ENCODE measurements around the gene ARHGAP29.

The ARHGAP29 gene, protein sequence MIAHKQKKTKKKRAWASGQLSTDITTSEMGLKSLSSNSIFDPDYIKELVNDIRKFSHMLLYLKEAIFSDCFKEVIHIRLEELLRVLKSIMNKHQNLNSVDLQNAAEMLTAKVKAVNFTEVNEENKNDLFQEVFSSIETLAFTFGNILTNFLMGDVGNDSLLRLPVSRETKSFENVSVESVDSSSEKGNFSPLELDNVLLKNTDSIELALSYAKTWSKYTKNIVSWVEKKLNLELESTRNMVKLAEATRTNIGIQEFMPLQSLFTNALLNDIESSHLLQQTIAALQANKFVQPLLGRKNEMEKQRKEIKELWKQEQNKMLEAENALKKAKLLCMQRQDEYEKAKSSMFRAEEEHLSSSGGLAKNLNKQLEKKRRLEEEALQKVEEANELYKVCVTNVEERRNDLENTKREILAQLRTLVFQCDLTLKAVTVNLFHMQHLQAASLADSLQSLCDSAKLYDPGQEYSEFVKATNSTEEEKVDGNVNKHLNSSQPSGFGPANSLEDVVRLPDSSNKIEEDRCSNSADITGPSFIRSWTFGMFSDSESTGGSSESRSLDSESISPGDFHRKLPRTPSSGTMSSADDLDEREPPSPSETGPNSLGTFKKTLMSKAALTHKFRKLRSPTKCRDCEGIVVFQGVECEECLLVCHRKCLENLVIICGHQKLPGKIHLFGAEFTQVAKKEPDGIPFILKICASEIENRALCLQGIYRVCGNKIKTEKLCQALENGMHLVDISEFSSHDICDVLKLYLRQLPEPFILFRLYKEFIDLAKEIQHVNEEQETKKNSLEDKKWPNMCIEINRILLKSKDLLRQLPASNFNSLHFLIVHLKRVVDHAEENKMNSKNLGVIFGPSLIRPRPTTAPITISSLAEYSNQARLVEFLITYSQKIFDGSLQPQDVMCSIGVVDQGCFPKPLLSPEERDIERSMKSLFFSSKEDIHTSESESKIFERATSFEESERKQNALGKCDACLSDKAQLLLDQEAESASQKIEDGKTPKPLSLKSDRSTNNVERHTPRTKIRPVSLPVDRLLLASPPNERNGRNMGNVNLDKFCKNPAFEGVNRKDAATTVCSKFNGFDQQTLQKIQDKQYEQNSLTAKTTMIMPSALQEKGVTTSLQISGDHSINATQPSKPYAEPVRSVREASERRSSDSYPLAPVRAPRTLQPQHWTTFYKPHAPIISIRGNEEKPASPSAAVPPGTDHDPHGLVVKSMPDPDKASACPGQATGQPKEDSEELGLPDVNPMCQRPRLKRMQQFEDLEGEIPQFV

DNA sequence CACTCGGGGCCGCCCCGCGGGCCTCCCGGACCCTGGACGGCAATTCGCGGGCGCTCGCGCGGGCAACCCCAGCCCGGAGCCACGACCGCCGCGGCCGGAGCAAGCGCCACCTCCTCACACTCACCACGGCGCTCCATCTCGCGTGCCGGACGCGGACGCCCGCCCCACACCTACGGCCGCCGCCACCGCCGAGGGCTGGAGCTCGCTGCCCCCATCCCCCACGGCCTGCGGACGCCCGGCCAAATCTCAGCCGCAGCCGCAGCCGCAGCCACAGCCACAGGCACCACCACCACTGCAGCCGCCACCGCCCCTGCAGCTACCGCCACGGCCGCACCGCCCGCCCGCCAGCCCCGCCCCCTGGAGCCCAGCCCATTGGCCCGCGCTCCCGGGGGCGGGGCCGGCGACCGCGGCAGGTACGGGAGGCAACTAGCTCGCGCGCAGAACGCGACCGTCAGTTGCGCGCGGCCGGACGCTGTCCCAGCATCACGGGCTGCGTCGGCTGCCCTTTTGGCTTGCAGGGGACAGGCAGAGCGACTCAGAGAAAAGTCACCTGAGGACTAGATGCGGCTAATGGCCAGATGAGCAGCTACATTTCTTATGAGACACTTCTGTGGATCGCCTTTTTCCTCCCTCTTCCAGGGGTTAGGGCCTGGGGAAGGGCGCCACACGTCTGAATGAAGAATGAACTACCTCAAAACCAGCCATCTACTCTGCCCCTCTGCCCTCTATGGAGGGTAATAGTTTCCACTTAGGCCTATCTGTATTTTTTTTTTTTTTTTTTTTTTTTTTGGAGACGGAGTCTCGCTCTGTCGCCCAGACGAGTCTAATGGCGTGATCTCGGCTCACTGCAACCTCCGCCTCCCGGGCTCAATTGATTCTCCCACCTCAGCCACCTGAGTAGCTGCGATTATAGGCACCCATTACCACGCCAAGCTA, at the start of gene ARHGAP29:
ARHGAP29 (minus strand) TSS at position 294 of the 936 bp plus-strand sequence. CDS start 5,973 bp downstream, outside the sequence.
- Mint-ChIP-seq H3K27me3 (peaks cover 58% of the 10 kb centered on the region), H3K4me3 (peak within 1 kb of the TSS; percentile 76), H3K36me3 (peaks cover 2% of the 10 kb centered on the region), H3K9me3 (ENCODE audit: low read depth) (peaks cover 5% of the 10 kb centered on the region), H3K4me1 (ENCODE audit: low read depth) (peaks cover 14% of the 10 kb centered on the region), H3K27ac (no peak within 1 kb of the TSS)

- Mint-ChIP-seq H3K9me3 (ENCODE audit: low read depth) (no peaks in the 10 kb centered on the region), H3K27me3 (peaks cover 18% of the 10 kb centered on the region), H3K4me1 (ENCODE audit: low read depth) (no peaks in the 10 kb centered on the region), H3K36me3 (no peaks in the 10 kb centered on the region), H3K4me3 (no peak overlapping the region), H3K27ac (no peak overlapping the region)
These were observed 49.6 kb upstream of the ARHGAP29 start for GRCh38 chr1:94286864-94287437.

- H3K4me1 Mint-ChIP-seq (ENCODE audit: low read depth) = peaks cover 1% of the 10 kb centered on the region
- no peak overlapping the region for H3K4me3 Mint-ChIP-seq
- H3K27me3 Mint-ChIP-seq = peaks cover 11% of the 10 kb centered on the region
- H3K27ac Mint-ChIP-seq = no peak overlapping the region
- H3K9me3 Mint-ChIP-seq (ENCODE audit: low read depth) = no peaks in the 10 kb centered on the region
- H3K36me3 Mint-ChIP-seq = no peaks in the 10 kb centered on the region
These were observed 47.8 kb upstream of the ARHGAP29 start for GRCh38 chr1:94285031-94285654.

- Mint-ChIP-seq H3K4me3 (no peak overlapping the region), H3K27me3 (peaks cover 9% of the 10 kb centered on the region), H3K9me3 (ENCODE audit: low read depth) (no peaks in the 10 kb centered on the region), H3K27ac (no peak overlapping the region), H3K36me3 (no peaks in the 10 kb centered on the region), H3K4me1 (ENCODE audit: low read depth) (peaks cover 1% of the 10 kb centered on the region)
These were observed 47.1 kb upstream of the ARHGAP29 start for GRCh38 chr1:94284476-94284875.

DNA sequence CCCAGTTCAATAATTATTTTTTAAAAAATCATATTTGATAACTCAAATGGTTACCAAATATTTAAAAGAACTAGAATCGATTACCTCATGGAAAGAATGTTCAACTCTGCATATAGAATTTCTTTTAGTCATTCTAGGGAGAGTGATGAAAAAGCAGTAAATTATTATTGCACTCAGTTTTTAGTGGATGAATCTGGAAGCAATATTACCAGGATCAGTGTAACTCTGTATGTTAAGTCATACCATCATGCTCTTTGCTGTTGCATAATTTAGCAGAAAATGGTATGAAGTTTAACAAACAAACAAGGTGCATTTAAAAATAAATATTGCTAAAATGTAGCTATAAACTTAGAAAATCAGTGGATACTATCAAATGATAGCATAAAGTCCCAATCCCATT, 46.1 kb upstream of the ARHGAP29 start:
- Mint-ChIP-seq H3K36me3 (no peaks in the 10 kb centered on the region), H3K27me3 (peaks cover 9% of the 10 kb centered on the region), H3K4me1 (ENCODE audit: low read depth) (peaks cover 1% of the 10 kb centered on the region), H3K4me3 (no peak overlapping the region), H3K9me3 (ENCODE audit: low read depth) (no peaks in the 10 kb centered on the region), H3K27ac (no peak overlapping the region)

DNA sequence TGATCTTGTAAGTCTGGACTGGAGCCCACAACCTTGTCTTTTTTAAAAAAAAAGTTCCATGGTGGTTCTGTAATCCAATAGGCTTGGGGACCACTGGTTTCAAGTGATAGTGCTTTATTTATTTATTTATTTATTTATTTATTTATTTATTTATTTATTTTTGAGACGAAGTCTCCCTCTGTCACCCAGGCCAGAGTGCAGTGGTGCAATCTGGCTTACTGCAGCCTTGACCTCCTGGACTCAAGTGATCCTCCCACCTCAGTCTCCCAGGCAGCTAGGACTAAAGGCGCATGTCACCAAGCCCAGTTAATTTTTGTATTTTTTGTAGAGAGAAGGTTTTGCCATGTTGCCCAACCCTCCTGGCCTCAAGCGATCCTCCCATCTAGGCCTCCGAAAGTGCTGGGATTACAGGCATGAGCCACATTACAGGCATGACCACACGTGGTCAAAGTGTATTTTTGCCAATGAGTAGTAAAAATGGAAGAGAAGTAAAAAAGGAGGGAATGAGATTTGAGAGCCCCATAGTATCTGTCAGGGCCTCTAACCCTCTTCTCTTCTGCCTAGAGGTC, 44.8 kb upstream of the ARHGAP29 start:
- H3K4me3 Mint-ChIP-seq = no peak overlapping the region
- H3K27me3 Mint-ChIP-seq = peaks cover 7% of the 10 kb centered on the region
- H3K4me1 Mint-ChIP-seq (ENCODE audit: low read depth) = peaks cover 1% of the 10 kb centered on the region
- no peaks in the 10 kb centered on the region for H3K36me3 Mint-ChIP-seq
- no peaks in the 10 kb centered on the region for H3K9me3 Mint-ChIP-seq (ENCODE audit: low read depth)
- H3K27ac Mint-ChIP-seq = no peak overlapping the region

- Mint-ChIP-seq H3K4me1 (ENCODE audit: low read depth) (peaks cover 1% of the 10 kb centered on the region), H3K27ac (no peak overlapping the region), H3K27me3 (peaks cover 7% of the 10 kb centered on the region), H3K36me3 (no peaks in the 10 kb centered on the region), H3K9me3 (ENCODE audit: low read depth) (no peaks in the 10 kb centered on the region), H3K4me3 (no peak overlapping the region)
These were observed 44.2 kb upstream of the ARHGAP29 start for GRCh38 chr1:94281361-94282142.

GRCh38 chr1:94280541-94280940, 43.2 kb upstream of the ARHGAP29 start:
- Mint-ChIP-seq H3K27ac (no peak overlapping the region), H3K4me3 (no peak overlapping the region)

DNA sequence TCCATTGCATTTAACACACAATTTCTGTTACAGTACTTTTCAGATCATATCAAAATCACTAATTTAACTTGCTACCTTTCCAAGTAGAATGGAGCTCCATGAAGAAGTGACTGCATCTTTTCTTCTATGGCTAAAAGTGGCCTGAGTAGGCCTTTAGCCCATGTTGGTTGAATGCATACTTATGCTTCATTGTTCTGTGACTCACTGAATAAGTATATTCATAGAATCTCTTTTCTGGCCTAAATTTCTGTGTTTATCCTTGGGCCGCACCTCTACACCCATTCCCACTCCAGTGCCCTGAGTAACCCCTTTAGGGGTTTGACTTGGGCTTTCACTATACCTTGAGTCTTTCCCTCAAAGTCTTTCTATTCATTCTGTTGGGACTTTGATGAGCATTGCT, 42.1 kb upstream of the ARHGAP29 start:
- Mint-ChIP-seq H3K9me3 (ENCODE audit: low read depth) (no peaks in the 10 kb centered on the region), H3K27me3 (peaks cover 7% of the 10 kb centered on the region), H3K27ac (no peak overlapping the region), H3K36me3 (no peaks in the 10 kb centered on the region), H3K4me1 (ENCODE audit: low read depth) (peaks cover 1% of the 10 kb centered on the region), H3K4me3 (no peak overlapping the region)

More at GRCh38 chr1:94280541-94280940, 43.2 kb upstream of the ARHGAP29 start:
- Mint-ChIP-seq H3K36me3 (no peaks in the 10 kb centered on the region), H3K27me3 (peaks cover 8% of the 10 kb centered on the region), H3K9me3 (ENCODE audit: low read depth) (no peaks in the 10 kb centered on the region), H3K4me1 (ENCODE audit: low read depth) (peaks cover 1% of the 10 kb centered on the region)

DNA sequence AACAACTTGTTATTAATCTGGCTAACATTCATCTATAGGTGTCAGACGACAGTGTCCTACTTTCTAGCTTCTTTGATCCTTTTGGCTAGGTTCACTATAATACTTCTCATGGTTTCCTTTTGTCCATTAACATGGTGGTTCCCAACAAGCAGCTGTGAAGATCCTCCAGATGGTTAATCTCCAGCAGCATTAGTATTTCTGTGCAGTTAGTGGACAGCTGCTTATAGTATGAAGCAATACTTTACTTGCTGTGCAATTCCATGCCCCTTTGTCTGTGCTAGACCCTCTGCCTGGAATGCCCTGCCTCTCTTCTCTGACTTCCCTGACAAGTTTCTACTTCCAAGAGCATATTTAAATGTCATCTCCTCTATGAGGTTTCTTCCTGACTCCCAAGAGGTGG, 41.7 kb upstream of the ARHGAP29 start:
- peaks cover 7% of the 10 kb centered on the region for H3K27me3 Mint-ChIP-seq
- H3K4me3 Mint-ChIP-seq = no peak overlapping the region
- H3K27ac Mint-ChIP-seq = no peak overlapping the region
- no peaks in the 10 kb centered on the region for H3K36me3 Mint-ChIP-seq
- no peaks in the 10 kb centered on the region for H3K9me3 Mint-ChIP-seq (ENCODE audit: low read depth)
- peaks cover 1% of the 10 kb centered on the region for H3K4me1 Mint-ChIP-seq (ENCODE audit: low read depth)

DNA sequence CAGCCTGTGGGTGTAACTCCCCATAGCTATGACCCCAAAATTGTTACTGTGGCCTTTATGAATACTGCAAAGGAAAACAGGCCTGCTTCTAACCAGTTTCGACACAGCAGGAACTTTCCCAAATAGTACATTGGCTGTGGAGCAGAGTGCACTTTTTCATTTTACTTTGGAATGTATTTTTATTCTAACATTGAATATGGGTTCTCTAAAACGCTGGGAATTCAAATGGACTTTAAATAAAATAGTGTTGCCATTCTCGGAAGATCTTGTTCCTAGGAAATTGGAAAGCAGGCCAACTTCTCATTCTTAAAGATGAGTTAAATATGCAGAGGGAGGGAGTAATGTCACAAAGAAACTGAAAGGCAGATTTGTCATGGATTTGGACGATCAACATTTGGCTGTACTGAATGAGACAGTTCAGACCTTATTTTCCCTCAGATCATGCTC, 39.6 kb upstream of the ARHGAP29 start:
- no peaks in the 10 kb centered on the region for H3K9me3 Mint-ChIP-seq (ENCODE audit: low read depth)
- H3K27me3 Mint-ChIP-seq = peaks cover 9% of the 10 kb centered on the region
- no peak overlapping the region for H3K27ac Mint-ChIP-seq
- H3K4me1 Mint-ChIP-seq (ENCODE audit: low read depth) = peaks cover 1% of the 10 kb centered on the region
- no peak overlapping the region for H3K4me3 Mint-ChIP-seq
- no peaks in the 10 kb centered on the region for H3K36me3 Mint-ChIP-seq

GRCh38 chr1:94275083-94275482, 37.7 kb upstream of the ARHGAP29 start:
- H3K4me3 Mint-ChIP-seq = no peak overlapping the region
- H3K27ac Mint-ChIP-seq = no peak overlapping the region
- no peaks in the 10 kb centered on the region for H3K36me3 Mint-ChIP-seq
- H3K27me3 Mint-ChIP-seq = peaks cover 9% of the 10 kb centered on the region
- no peaks in the 10 kb centered on the region for H3K9me3 Mint-ChIP-seq (ENCODE audit: low read depth)
- H3K4me1 Mint-ChIP-seq (ENCODE audit: low read depth) = no peaks in the 10 kb centered on the region
